Measurements from ENCODE around the gene TMCO4. TPM values are rescaled to one million over a fixed set of nuclear protein-coding genes. Genes with fewer than 3 reads are reported as not detected.

TMCO4 gene
- total and polyA plus RNA-seq, 2 donors (not counting 1 experiment from before 2014, with no cell fraction given) = 21.7 to 31.3 TPM

- WGBS (ENCODE audit: insufficient coverage) = 100% methylated on average over 1 of the region's 2 CpGs
- TF ChIP-seq EZH2 (IDR thresholded peaks at IDR 0.05; ENCODE audit: borderline replicate concordance, insufficient read depth, low read depth, low read length, poor library complexity, severe bottlenecking) (no peak), CTCF (IDR thresholded peaks at IDR 0.05) (no peak)
- POLR2A ChIA-PET = no interaction called here
- no peak overlapping the region for H3K27ac ChIP-seq (ENCODE audit: low read length in 2 of 2)
- Mint-ChIP-seq H3K27me3 (no peaks in the 10 kb centered on the region), H3K4me3 (no peak overlapping the region), H3K27ac (no peak overlapping the region), H3K9me3 (ENCODE audit: insufficient read depth) (no peaks in the 10 kb centered on the region), H3K4me1 (no peaks in the 10 kb centered on the region)
- no peak overlapping the region for H2AFZ ChIP-seq (ENCODE audit: insufficient read depth, low read depth, low read length, poor library complexity, severe bottlenecking)
- no peak overlapping the region for H3K9ac ChIP-seq (ENCODE audit: low read length)
- CTCF ChIA-PET = no interaction called here
- no peaks in the 10 kb centered on the region for H4K20me1 ChIP-seq (ENCODE audit: control insufficient read depth, insufficient read depth, low read length, poor library complexity, severe bottlenecking)
- H3K4me1 ChIP-seq (ENCODE audit: control insufficient read depth in 2 of 2, insufficient read depth in 2 of 2, low read length in 2 of 2) = no peaks in the 10 kb centered on the region
- H3K27me3 ChIP-seq (replicated peaks in 1 of 4; ENCODE audit: control extremely low read depth in 1 of 4, control insufficient read depth in 3 of 4, insufficient read depth in 4 of 4, low read length in 3 of 4) = no peaks in the 10 kb centered on the region
- H3K9me3 ChIP-seq (ENCODE audit: control extremely low read depth in 1 of 3, control insufficient read depth in 2 of 3, insufficient read depth in 1 of 3, low read length in 2 of 3) = no peaks in the 10 kb centered on the region
- no peaks in the 10 kb centered on the region for H3K79me2 ChIP-seq (ENCODE audit: control insufficient read depth, insufficient read depth, low read length)
- DNase-seq = no peak
- ATAC-seq (ENCODE audit: low read depth) = no peak
- intact Hi-C loops (cut with micrococcal nuclease) = no loop called here
- no peak overlapping the region for H3K4me3 ChIP-seq (ENCODE audit: control extremely low read depth in 1 of 5, extremely low read depth in 1 of 5, insufficient read depth in 1 of 5, low read depth in 2 of 5, low read length in 4 of 5)
- no peak overlapping the region for H3K4me2 ChIP-seq (replicated peaks; ENCODE audit: low read depth, low read length, poor library complexity, severe bottlenecking)
- peaks cover 0 to 14% of the 10 kb centered on the region in 2 experiments for H3K36me3 ChIP-seq (replicated peaks in 1 of 2; ENCODE audit: control extremely low read depth in 1 of 2, control insufficient read depth in 1 of 2, extremely low read depth in 1 of 2, insufficient read depth in 2 of 2, low read length in 1 of 2)
Measured at GRCh38 chr1:19633106-19633505, 166.6 kb downstream of the TMCO4 start.

Other genes starting within 250 kb of the TMCO4 start
- 0.74 TPM in 1 of 2 replicates, not detected in the other for gene NBL1, start 155.6 kb downstream of the TMCO4 start, total RNA-seq
- 0.66 and 0.97 TPM in 2 replicates for gene NBL1, start 155.6 kb downstream of the TMCO4 start, polyA plus RNA-seq
- not detected in 2 replicates for gene HTR6, start 135.0 kb downstream of the TMCO4 start, total RNA-seq
- gene HTR6, start 135.0 kb downstream of the TMCO4 start, polyA plus RNA-seq = not detected in 2 replicates
- gene RNF186, start 15.4 kb upstream of the TMCO4 start, total RNA-seq = not detected in 2 replicates
- not detected in 2 replicates for gene RNF186, start 15.4 kb upstream of the TMCO4 start, polyA plus RNA-seq
- gene OTUD3, start 82.5 kb upstream of the TMCO4 start, total RNA-seq = 19.0 and 19.6 TPM in 2 replicates
- gene OTUD3, start 82.5 kb upstream of the TMCO4 start, polyA plus RNA-seq = 4.2 and 6.6 TPM in 2 replicates
- not detected in 2 replicates for gene PLA2G2E, start 123.7 kb upstream of the TMCO4 start, total RNA-seq
- not detected in 2 replicates for gene PLA2G2E, start 123.7 kb upstream of the TMCO4 start, polyA plus RNA-seq
- not detected in 2 replicates for gene PLA2G2A, start 179.7 kb upstream of the TMCO4 start, total RNA-seq
- gene PLA2G2A, start 179.7 kb upstream of the TMCO4 start, polyA plus RNA-seq = not detected in 2 replicates

Data from B cell (primary cell).